ENCODE measurements around the gene NANOS3.

The NANOS3 gene

GRCh38 chr19:13882419-13882795, 5.5 kb downstream of the NANOS3 start:
- DNase-seq (ENCODE audit: low read depth): no peak
- H3K4me3 ChIP-seq (ENCODE audit: low read depth, low read length): no peak overlapping the region

GRCh38 chr19:13882836-13883235, 5.9 kb downstream of the NANOS3 start:
- no peak for DNase-seq (ENCODE audit: low read depth)
- no peak overlapping the region for H3K4me3 ChIP-seq (ENCODE audit: low read depth, low read length)

- no peak for DNase-seq (ENCODE audit: low read depth)
- H3K4me3 ChIP-seq (ENCODE audit: low read depth, low read length): no peak overlapping the region
These were observed 6.7 kb downstream of the NANOS3 start for GRCh38 chr19:13883516-13884064.

- no peak for DNase-seq (ENCODE audit: low read depth)
- no peak overlapping the region for H3K4me3 ChIP-seq (ENCODE audit: low read depth, low read length)
These were observed 8.0 kb downstream of the NANOS3 start for GRCh38 chr19:13884726-13885591.

GRCh38 chr19:13885826-13886365, 9.0 kb downstream of the NANOS3 start:
- no peak for DNase-seq (ENCODE audit: low read depth)
- no peak overlapping the region for H3K4me3 ChIP-seq (ENCODE audit: low read depth, low read length)

GRCh38 chr19:13887018-13887436, 10.1 kb downstream of the NANOS3 start:
- DNase-seq (ENCODE audit: low read depth): no peak
- no peak overlapping the region for H3K4me3 ChIP-seq (ENCODE audit: low read depth, low read length)

GRCh38 chr19:13887517-13887916, 10.6 kb downstream of the NANOS3 start:
- no peak overlapping the region for H3K4me3 ChIP-seq (ENCODE audit: low read depth, low read length)
- no peak for DNase-seq (ENCODE audit: low read depth)

- no peak overlapping the region for H3K4me3 ChIP-seq (ENCODE audit: low read depth, low read length)
- no peak for DNase-seq (ENCODE audit: low read depth)
These were observed 11.3 kb downstream of the NANOS3 start for GRCh38 chr19:13888281-13888680.

GRCh38 chr19:13890136-13890535, 13.2 kb downstream of the NANOS3 start:
- DNase-seq (ENCODE audit: low read depth): no peak
- no peak overlapping the region for H3K4me3 ChIP-seq (ENCODE audit: low read depth, low read length)

- no peak for DNase-seq (ENCODE audit: low read depth)
These were observed 15.9 kb downstream of the NANOS3 start for GRCh38 chr19:13892870-13893269.

GRCh38 chr19:13894552-13894951, 17.6 kb downstream of the NANOS3 start:
- DNase-seq (ENCODE audit: low read depth): no peak
- H3K4me3 ChIP-seq (ENCODE audit: low read depth, low read length): no peak overlapping the region

More at GRCh38 chr19:13892870-13893269, 15.9 kb downstream of the NANOS3 start:
- H3K4me3 ChIP-seq (ENCODE audit: low read depth, low read length): no peak overlapping the region

GRCh38 chr19:13896227-13896626, 19.3 kb downstream of the NANOS3 start:
- no peak overlapping the region for H3K4me3 ChIP-seq (ENCODE audit: low read depth, low read length)
- no peak for DNase-seq (ENCODE audit: low read depth)

GRCh38 chr19:13899393-13899792, 22.5 kb downstream of the NANOS3 start:
- no peak overlapping the region for H3K4me3 ChIP-seq (ENCODE audit: low read depth, low read length)
- no peak for DNase-seq (ENCODE audit: low read depth)

- no peak for DNase-seq (ENCODE audit: low read depth)
- H3K4me3 ChIP-seq (ENCODE audit: low read depth, low read length): no peak overlapping the region
These were observed 23.1 kb downstream of the NANOS3 start for GRCh38 chr19:13899912-13900584.

GRCh38 chr19:13902993-13903555, 26.1 kb downstream of the NANOS3 start:
- DNase-seq (ENCODE audit: low read depth): no peak
- H3K4me3 ChIP-seq (ENCODE audit: low read depth, low read length): no peak overlapping the region

- H3K4me3 ChIP-seq (ENCODE audit: low read depth, low read length): peak within 1 kb of the TSS; percentile 80
- peak; percentile 25 for DNase-seq (ENCODE audit: low read depth)
These were observed 28.9 kb downstream of the NANOS3 start, which contains the start of the genes BRME1 and CC2D1A for GRCh38 chr19:13905634-13906520. TSS of gene BRME1 (minus strand) at chr19:13906117. CDS start at chr19:13904892, 1,225 bp downstream. TSS of gene CC2D1A (plus strand) at chr19:13906201. CDS start at chr19:13906442, 241 bp downstream.

GRCh38 chr19:13906521-13906904, 29.6 kb downstream of the NANOS3 start:
- no peak for DNase-seq (ENCODE audit: low read depth)

GRCh38 chr19:13906910-13907309, 30.0 kb downstream of the NANOS3 start:
- H3K4me3 ChIP-seq (ENCODE audit: low read depth, low read length): peak overlapping the region; percentile 80
- DNase-seq (ENCODE audit: low read depth): no peak

More at GRCh38 chr19:13906521-13906904, 29.6 kb downstream of the NANOS3 start:
- peak overlapping the region; percentile 80 for H3K4me3 ChIP-seq (ENCODE audit: low read depth, low read length)

GRCh38 chr19:13908674-13909073, 31.7 kb downstream of the NANOS3 start:
- no peak overlapping the region for H3K4me3 ChIP-seq (ENCODE audit: low read depth, low read length)
- no peak for DNase-seq (ENCODE audit: low read depth)
